NCI-H82 treated with DMSO at 0.1 percent for 48 hours (cell line): Measurements from ENCODE around the gene GALK2.
"Not testable (repeated sequence)": the region's sequence is repeated elsewhere in the genome, so short reads cannot be mapped to it uniquely, and the experiment has no call there.

Experiments used
- DNase-seq: peaks from one replicate; lab custom pipeline; 2025; ENCODE audit not compliant: unreplicated experiment; lab: John Stamatoyannopoulos, UW

The GALK2 gene

DNA sequence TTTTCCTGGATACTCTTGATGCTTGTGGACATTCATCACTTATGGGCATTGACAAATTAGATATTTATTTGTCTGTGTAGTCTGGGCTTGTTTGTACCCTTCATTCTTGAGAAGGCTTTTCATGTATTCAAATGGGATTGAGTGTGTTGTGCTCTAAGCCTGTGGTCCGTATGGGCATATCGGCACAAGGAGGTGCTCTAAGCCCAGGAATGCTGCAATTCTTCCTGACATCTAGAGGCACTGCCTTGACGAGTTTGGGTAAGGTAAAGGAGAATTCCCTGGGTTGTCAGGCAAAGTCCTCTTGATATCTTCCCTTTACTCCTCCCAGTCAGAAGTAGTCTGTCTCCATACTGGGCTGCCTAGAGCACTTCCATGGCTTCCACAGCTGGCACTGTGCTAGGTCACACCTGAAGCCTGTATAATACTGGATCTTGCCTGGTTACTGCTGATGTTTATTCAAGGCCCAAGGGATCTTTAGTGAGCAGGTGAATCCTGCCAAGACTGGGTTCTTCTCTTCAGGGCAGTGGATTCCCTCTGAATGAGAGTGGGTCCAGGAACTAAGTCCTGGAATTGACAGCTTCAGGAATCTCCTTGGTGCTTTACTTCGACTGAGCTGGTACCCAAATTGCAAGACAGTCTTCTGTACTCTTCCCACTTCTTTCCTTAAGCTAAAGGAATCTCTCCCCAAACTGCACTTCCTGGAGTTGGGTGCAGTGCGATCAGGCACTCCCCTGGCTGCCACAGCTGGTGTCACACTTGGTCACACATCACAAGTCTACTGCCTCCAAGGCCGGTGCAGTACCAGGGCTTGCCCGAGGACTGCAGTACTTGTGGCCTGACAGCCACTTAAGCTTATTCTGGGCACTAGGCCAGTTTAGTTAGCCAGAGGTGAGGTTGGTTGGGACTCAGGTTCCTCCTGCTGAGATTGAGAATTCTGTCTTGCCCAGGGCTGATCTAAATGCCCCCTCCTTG, 46.0 kb downstream of the GALK2 start:
- DNase-seq: no peak

DNA sequence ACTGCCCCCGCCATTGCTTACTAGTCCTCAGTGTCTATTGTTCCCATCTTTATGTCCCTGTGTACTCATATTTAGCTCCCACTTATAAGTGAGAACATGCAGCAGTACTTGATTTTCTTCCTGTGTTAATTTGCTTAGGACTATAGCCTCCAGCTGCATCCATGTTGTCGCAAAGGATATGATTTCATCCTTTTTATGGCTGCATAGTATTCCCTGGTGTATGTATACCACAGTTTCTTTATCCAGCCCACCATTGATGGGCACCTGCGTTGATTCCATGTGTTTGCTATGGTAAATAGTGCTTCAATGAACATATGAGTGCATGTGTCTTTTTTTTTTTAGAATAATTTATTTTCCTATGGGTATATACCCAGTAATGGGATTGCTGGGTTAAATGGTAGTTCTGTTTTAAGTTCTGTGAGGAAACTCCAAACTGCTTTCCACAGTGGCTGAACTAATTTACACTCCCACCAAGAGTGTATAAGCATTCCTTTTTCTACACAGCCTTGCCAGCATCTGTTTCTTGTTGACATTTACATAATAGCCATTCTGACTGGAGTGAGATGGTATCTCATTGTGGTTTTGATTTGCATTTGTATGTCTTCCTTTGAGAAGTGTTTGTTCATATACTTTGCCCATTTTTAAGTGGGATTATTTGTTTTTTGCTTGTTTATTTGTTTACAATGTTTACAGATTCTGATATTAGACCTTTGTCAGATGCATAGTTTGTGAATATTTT, 53.7 kb downstream of the GALK2 start:
- no peak for DNase-seq

DNA sequence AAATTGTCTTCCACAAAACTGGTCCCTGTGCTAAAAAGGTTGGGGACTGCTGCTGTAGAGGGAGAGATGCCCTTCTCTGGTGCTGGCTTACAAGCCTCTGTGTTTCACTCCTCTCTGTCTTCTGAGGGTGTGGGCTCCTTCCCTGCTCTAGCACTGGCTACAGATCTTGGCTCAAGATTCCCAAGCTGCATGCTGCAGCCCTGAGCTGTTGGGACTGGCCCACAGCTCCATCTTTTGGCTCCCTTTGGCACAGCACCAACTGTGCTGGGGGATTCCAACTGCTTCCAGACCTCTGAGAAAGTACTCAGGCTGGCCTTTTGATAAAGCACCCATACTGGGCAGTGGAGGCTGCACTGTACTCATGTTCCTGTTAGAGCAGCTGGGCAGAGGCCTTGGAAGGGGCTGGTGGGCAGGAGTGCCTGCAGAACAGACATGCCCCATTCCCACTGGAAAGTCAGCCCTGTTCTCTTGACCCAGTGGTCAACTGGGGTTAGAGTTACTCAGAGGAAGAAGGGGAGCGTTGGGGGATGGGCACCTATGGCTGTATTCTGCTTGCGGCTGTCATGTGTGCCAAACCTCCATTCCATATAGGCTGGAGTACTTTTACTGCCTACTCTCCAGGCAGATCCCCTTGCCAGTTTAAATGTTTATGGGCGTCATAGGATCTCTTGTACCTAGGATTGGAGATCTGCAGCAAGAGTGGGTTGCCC, 55.7 kb downstream of the GALK2 start:
- peak; percentile 2 for DNase-seq

DNA sequence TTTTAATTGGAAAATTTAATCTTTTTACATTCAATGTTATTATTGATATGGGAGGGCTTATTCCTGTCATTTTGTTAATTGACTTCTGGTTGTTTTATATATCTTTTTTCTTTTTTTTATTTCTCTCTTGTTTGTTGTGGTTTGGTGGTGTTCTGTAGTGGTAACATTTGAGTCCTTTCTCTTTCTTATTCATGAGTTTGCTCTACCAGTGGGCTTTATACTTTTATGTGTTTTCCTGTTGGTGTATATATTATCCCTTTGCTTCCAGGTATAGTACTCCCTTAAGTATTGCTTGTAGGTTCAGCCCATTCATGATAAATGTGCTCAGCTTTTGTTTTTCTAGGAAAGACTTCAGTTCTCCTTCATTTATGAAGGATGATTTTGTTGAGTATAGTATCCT, 57.6 kb downstream of the GALK2 start:
- no peak for DNase-seq

DNA sequence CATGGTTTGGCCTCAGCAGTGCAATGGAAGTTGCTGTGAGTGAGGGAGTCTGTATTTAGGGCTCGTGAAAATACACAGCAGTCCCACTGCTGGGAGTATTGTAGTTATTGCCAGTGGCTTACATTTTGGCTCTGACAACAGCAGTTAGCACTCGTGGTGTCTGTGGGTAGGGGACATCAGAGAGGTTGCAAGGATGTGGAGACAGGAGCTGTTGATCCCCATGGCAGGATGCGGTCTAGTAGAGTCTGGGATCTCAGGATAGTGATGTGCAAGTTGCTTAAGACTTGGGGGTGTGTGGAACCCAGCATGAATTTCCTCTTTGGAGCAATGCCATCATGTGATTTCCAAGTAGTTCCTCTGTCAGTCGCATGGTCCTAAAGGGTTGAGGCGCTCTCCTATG, 59.9 kb downstream of the GALK2 start:
- no peak for DNase-seq

DNA sequence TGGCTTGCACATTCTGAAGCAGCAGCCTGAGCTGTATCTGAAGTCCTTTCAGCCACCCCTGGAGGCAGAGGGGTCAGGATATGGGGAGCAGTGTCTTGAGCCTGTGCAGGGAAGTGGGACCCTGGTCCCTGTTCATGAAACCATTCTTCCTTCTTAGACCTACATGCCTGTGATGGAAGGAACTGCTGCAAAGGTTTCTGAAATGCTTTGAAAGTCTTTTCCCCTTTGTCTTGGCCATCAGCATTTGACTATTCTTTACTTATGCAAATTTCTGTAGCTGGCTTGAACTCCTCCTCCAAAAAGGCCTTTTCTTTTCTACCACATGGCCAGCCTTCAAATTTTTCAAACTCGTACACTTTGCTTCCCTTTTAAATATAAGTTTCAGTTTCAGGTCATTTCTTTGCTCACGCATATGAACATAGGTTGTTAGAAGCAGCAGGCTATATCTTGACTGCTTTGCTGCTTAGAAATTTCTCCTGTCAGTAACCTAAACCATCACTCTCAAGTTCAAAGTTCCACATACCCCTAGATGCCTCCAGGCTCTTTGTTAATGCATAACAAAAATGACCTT, 62.3 kb downstream of the GALK2 start:
- no peak for DNase-seq

DNA sequence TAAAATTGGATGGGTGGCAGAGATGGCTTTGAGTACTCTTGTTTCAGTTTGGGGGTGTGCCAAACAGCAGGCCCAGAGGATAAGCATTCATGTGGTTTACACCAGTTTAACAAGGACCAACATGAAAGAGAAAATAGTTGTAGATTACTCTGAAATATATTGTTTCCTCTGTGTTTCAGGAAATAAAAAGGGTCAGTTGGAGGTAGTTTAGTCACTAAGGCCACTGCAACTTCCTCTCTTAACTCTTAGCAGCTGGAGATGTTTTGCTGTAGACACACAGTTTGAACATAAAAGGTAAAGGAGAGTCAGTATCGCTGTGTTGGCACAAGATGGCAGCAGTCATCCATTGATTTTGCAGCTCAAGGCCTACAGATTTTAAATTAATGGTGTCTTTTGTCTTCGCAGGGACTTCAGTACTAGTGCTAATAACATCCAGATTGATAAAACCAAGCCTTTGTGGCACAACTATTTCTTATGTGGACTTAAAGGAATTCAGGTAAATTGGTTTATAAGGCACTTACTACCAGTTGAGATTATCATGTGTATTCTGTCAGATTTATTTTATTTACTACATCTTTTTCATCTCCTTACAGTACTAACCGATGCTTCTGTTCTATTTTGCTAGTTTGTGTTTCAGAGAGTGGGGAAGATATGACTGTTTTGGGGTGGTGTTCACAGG, 65.5 kb downstream of the GALK2 start:
- DNase-seq: peak; percentile 82

DNA sequence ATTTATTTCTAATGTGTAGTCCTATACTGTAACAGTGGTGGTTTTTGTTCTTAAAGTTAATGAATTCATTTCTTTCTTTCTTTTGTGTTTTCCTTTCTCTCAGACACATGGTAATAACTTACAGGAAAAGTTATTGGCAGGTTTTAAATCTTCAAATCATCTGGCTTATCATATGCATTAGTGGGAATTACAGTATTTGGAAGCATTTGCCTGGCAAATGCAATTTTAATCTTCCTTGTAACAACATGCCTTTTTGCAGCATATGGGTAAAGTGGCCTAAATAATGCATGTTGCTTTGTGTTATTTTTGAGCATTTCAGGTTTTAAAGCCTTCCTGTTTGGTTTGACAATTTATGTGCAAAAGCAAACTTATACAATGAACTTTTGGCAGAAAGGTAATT, 66.8 kb downstream of the GALK2 start:
- DNase-seq: no peak

DNA sequence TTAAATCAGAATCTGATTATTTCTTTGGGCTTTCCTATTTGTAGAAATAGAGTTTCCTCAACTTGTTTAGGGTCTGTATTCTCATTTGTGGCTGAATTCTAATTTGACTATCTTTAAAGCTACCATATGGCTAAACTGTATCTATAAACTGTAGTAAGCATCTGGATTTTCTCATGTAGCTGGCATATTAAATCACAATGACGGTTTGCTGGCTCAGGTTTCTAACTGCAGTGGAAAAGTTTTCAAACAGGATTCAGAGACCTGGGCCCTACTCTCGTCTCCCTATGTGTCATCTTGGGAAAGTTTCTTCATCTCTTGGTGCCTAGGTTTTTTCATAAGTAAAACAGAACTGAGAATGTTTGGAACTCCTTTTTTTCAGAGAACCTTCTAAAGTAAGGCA, 68.3 kb downstream of the GALK2 start:
- peak; percentile 15 for DNase-seq

DNA sequence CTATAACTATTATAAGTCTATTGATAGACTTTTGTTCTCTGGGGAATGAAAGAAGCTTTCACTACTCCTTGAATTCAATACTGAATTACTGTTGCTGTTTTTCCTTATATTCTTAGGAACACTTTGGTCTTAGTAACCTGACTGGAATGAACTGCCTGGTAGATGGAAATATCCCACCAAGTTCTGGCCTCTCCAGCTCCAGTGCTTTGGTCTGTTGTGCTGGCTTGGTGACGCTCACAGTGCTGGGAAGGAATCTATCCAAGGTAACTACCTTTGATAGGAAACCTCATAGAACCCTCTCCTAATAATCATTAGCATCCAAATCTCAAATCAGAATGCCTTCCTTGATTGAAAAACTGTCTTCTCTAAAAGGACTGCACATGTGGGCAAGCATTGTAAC, 69.1 kb downstream of the GALK2 start:
- DNase-seq: no peak

DNA sequence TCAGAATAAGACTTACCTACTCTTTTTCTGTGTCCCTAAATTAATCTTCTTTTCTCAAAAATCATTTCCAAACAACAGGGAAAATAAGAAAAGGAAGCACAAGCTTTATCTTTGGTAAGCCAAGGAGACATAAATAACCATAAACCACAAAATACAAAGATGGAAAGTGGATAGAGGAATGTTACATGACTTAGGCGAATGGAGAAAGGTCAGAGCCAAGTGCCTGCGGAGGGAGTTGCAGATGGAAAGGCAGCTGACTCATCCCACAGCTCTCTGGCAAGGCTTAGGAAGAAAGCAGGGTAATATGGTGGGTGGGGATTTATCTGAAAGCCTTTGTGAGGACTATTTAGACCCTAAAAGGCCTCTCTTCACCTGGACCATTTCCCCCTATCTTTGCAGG, 72.8 kb downstream of the GALK2 start:
- no peak for DNase-seq

DNA sequence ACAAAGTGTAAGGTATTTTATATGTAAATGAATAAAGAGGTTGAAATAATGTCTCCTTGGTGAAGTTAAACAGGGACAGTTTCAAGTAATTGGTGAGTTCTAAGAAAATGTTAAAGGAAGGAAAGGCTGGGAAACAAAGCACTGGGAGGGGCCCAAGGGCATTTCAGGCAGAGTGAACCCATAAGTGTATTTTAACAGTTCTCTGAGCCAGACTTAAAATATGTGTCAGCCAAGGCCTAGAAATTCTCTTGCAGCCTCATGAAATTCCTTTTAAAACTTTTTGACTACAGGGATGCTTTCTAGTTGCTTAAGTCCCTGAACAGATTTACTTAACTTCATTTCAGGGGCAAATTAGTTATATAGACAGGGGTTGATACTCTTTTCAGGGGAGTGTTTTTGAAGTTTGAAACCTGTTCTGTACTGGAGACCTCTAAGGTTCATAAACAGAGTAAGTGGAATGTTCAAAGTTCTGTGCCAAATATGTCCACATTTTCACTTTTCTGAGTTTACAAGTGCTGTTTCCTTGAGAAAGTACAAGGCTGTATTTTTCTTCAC, 77.6 kb downstream of the GALK2 start:
- no peak for DNase-seq

DNA sequence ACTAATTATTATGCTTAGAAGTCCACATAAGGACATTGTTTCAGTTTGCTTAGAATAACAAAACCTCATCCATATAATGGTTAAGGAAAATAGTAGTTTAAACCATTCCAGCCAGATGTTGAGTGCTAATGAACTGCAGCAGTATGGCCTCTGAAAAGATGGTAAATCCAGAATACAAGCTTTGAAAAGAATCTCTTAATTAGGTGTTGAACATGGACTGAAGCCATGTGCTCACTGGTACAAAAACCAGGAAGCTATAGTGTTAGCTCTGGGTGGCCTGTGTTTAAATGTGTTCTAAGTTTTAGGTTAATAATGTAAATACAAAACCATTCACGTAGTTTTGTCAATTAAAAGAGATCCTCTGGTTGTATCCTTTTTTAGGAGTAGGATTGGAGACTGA, 78.2 kb downstream of the GALK2 start:
- no peak for DNase-seq

DNA sequence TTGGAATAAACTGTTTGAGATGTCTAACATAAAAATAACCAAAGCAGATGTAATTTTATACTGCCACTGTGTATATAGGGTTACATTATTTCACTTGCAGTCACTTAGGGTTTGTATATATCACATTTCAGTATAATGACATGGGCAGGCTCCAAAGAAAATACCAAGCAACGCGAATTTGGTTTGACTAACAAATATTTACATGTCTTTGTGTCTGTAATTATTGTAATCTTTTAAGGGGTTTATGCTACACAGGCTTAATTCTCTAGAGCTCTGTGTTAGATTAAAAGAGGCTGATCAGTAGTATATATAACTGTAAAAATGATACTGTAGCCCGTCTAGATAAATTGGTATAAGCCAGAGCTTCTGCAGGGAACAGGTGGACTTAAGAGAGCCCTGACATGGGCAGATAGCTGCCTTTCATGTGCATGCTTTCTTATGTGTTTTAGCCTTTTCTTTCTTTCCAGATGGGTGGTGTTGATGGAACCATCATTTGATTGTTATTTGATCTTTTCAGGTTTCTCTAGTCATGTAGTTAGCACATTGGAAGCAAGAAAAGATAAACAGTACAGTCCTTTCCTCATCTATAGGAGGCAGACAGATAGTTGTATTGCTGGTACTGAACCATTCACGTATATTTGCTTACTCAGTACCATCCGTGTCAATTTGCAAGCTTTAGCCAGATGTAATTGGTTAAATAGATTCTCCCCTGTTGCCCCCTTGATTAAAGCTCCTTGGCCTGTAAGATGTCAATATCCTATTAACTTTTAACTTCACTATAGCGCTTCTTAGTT, 86.1 kb downstream of the GALK2 start:
- DNase-seq: peak; percentile 39

DNA sequence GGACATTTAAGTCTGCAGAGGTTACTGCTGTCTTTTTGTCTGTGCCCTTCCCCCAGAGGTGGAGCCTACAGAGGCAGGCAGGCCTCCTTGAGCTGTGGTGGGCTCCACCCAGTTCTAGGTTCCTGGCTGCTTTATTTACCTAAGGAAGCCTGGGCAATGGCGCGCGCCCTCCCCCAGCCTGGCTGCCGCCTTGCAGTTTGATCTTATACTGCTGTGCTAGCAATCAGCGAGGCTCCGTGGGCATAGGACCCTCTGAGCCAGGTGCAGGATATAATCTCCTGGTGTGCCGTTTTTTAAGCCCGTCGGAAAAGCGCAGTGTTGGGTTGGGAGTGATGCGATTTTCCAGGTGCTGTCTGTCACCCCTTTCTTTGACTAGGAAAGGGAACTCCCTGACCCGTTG, 95.1 kb downstream of the GALK2 start:
- not testable (repeated sequence) for DNase-seq

DNA sequence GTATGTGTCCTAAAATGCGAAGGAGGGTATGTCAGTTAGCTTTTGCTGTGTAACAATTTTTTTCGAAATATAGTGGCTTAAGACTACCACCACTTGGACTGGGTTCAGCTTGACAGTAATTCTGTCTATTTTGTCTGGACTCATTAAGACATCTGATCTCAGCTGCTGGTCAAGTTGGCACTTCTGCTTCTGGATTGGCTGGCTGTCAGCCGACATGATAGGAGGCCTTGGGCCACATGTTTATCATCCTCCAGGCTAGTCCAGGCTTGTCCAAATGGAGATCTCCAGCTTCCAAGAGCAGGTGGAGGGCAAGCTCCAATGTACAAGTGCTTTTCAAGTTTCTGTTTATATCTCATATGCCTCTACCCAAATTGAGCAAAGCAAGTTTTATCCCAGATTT, 95.9 kb downstream of the GALK2 start:
- no peak for DNase-seq

DNA sequence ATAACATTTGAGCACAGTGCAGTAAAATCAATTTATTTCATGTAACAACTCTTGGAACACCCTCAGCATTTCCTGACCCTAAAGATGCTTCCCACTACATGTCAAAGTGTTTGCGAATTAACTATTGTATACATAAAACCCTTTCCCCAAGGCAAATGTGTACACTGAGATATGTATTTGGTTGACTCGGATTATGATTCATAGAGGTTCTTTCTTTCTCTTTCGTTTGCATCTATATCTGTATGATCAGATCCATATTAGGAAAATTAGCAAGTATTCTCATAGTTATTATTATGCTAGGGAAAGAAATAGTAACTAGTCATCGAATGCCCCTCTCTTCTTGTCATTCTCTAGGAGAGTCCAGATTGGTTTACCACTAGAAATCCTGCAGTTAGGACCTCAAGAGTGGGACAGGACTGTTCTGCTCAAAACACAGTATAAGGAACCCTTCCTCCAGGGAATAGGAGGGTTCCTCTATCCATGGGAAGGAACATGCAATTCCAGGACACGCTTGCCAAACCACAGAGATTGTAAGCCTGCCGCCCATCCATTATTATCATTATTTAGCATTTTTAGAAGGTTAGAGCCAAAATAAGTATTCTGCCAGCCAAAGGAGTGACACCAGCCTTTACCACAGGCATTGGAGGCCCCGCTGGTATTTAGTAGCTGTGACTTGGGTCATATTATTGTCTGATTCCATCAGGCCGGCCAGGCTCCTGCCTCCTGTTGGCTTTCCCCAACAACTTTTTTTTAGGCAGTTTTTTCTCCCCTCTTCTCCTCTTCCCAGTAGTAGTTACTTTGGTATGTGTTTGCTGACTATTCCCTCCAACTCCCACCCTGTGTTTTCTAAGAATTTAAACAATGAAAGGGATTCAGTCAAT, 100.7 kb downstream of the GALK2 start:
- no peak for DNase-seq

DNA sequence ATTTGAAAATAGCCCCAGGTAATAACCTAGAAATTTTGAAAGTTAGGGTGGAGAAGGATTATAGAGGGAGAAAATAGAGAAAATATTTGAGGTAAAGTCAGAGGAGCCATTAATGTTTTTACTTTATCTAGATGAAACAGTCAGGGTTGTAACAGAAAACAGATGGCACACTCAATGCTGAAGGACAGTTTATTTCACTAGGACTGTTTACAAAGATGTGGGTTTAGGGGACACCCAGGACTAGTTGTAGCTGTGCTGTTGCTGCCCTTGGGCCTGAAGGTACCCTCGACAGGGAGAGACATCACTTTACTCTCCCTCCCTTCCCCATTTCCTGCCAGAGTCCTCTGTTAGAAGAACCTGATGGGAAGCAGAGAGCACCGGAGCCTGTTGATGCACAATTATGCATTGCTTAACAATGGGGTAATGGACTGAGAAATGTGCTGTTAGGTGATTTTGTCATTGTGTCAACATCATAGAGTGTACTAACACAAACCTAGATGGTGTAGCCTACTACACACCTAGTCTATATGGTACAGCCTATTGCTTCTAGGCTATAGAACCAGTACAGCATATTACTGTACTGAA, 103.8 kb downstream of the GALK2 start:
- DNase-seq: no peak
